Measurements from ENCODE around the gene KRTAP10-5.
"Not testable (repeated sequence)": the region's sequence is repeated elsewhere in the genome, so short reads cannot be mapped to it uniquely, and the experiment has no call there.

DNA sequence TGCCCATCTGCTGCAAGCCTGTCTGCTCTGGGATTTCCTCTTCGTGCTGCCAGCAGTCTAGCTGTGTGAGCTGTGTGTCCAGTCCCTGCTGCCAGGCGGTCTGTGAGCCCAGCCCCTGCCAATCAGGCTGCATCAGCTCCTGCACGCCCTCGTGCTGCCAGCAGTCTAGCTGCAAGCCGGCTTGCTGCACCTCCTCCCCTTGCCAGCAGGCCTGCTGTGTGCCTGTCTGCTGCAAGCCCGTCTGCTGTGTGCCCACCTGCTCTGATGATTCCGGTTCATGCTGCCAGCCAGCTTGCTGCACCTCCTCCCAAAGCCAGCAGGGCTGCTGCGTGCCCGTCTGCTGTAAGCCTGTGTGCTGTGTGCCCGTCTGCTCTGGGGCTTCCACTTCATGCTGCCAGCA is 20.7 kb upstream of the KRTAP10-5 start:
- TF ChIP-seq EZH2phosphoT487 (IDR thresholded peaks at IDR 0.05; ENCODE audit: insufficient read depth, low read depth); EZH2 (IDR thresholded peaks at IDR 0.05; ENCODE audit: insufficient read depth, poor library complexity, severe bottlenecking): not testable (repeated sequence)

Data from GM23248 (cell line).